ENCODE results near the gene MDN1.

The MDN1 gene

GRCh38 chr6:89690944-89691324, 128.7 kb downstream of the MDN1 start:
- no peak for DNase-seq (ENCODE audit: low read depth)

GRCh38 chr6:89689732-89690131, 129.9 kb downstream of the MDN1 start:
- DNase-seq (ENCODE audit: low read depth), result no peak

- no peak for DNase-seq (ENCODE audit: low read depth)
Measured at GRCh38 chr6:89688328-89688727, 131.3 kb downstream of the MDN1 start.

DNA sequence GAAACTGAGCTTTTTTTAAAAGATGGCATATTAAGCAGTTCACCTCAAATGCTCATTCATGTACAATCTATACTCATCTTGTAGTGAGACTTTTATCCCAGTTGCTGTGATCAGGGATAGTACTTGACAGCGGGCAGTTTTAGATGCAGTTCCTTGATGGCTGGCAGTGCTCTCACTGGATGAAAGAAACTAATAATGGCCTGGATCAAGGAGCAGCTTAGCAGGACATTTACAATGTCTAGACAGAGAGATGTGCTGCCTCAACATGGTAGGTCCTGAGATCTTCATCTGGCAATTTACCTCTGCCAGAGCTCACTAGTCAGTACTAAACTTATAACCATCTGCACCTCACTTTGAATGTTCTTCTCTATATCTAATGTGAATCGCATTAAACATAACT, 134.3 kb downstream of the MDN1 start:
- no peak for DNase-seq (ENCODE audit: low read depth)

DNA sequence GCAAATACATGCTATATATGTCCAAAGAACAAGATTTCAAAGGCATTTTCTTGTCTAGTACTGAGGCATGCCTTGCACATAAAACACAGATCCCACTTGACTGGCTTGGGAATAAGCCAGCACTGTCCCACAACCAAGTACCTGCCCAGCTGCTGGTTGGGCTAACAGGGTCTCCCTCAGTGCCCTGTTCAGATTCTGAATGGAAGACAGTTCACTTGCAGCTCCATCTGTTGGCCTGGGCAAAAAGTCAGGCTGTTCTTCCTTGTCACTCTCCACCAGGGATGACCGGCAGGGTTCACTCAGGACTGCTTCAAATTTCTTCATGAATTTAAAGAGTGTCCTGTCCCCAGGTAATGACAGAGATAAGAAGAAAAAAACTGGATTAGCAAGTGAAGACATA, 136.6 kb downstream of the MDN1 start:
- no peak for DNase-seq (ENCODE audit: low read depth)

DNA sequence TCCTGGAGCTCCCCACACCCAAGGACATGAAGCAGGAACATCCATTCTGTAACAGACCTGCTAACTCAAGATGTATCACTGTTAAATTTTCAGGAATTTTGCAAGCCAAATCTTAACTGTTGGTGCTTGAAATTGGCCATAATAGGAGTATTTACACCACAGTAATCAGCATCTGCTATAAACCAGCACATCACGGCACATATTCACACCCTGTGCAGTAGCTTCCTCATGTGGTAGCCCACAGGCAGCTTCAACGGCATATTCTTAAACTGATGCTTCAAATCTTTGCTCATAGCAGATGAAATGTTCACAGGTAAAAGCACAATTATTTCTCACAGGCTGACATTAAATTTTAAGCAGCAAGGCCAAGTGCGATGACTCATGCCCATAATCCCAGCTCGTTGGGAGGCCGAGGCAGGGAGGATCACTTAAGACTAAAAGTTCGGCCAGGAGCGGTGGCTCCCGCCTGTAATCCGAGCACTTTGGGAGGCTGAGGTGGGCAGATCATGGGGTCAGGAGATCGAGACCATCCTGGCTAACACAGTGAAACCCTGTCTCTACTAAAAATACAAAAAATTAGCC, 137.5 kb downstream of the MDN1 start:
- no peak for DNase-seq (ENCODE audit: low read depth)

DNA sequence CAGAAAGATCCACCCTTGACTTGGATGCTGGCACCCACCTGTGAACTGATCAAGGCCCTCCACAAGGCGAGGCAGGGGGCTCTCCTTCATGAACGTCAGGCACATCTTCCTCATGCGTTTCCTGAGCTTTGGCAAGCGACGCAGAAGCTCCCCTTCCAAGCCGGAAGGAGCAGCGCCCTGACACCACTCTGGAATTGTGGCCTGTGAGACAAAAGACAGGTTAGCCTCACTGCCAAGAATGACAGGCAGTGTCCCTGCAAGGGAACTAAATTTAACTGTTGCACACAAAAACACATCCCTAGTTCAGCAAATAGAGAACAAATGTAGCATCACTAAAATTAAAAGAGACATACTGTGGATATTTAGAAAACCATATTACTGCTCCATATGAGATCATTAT, 139.0 kb downstream of the MDN1 start:
- DNase-seq (ENCODE audit: low read depth), result no peak

GRCh38 chr6:89680150-89680549, 139.4 kb downstream of the MDN1 start:
- DNase-seq (ENCODE audit: low read depth), result no peak

DNA sequence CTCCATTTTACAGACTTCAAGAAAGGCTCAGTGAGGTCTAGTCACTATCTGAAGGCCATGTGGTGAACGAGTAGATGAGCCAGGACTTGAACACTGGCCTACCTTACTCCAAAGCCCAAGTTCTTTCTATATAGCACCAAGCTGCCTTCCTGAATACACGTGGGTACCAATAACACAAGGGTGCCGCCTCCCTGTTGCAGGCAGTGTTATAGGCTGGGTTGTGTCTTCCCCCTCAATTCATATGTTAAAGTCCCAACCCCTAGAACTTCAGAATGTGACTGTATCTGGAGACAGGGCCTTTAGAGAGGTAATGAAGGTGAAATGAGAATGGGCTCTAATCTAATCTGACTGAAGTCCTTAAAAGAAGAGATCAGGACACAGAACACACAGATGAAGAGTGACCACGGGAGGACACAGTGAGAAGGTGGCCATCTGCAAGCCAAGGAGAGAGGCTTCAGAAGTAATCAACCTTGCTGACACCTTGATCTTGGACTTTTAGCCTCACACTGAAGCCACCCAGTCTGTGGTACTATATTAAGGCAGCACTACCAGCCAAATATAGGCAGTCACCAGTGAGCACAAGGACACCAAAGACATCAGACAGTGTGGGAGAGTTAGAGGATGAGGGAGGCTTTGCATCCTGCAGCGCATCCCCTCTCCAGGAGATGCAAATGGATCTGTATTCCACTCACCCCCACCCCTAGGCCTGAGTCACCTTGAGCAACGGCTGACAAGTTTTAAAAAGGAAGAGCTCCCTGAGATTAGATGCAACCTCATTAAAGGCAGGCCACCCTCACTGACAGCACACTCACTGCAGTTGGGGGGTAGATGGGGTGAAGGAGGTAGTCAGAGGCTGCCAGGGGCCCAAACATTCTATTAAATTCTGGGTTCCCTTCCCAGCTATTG, 140.1 kb downstream of the MDN1 start:
- no peak for DNase-seq (ENCODE audit: low read depth)

DNA sequence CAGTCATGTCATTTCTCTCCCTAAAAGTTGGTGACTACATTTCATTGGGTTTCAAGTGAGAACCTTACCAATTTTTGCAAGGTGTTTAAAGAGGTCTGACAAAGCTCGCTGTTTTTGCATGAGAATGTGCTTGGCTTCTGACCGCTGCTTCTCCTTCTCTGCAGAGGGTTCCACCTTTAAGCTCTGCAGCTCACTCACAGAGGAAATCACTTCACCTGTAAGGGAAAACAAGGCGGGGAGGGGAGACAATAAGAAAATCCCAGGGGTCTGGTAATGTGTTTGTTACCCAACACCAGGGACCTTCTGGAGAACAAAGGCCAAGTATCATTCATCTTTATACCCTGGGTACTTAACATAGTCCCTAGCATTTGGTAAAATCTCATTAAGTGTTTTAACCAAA, 141.1 kb downstream of the MDN1 start:
- DNase-seq (ENCODE audit: low read depth), result no peak

- peak; percentile 2 for DNase-seq (ENCODE audit: low read depth)
Measured at GRCh38 chr6:89675949-89676748, 143.4 kb downstream of the MDN1 start.

DNA sequence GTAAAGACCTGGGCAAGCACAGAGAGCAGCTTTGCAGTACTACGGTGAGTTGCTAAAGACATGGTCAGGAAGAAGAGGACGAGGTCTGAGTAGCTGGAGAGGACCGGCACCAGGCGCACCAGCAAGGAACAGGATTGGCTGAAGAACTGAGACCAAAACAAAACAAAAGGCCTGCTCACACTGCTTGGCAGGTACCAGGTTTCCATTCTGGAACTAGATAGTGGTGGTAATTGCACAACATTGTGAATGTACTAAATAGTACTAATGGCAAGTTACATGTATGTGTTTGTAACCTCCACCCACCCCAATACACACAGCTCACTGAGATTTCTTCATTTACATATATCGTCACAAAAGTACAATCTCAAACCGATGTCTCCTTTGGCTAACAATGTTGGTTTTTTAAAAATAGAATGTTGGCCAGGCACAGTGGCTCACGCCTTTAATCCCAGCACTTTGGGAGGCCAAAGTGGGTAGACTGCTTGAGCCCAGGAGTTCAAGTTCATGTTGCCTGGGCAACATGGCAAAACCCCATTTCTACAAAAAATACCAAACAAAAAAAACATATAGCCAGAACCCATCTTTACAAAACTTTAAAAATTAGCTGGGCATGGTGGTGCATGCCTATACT, 148.5 kb downstream of the MDN1 start:
- no peak for DNase-seq (ENCODE audit: low read depth)

- DNase-seq (ENCODE audit: low read depth), result no peak
Measured at GRCh38 chr6:89669002-89669401, 150.6 kb downstream of the MDN1 start.

- peak; percentile 21 for DNase-seq (ENCODE audit: low read depth)
Measured at GRCh38 chr6:89667872-89668556, 151.6 kb downstream of the MDN1 start.

DNA sequence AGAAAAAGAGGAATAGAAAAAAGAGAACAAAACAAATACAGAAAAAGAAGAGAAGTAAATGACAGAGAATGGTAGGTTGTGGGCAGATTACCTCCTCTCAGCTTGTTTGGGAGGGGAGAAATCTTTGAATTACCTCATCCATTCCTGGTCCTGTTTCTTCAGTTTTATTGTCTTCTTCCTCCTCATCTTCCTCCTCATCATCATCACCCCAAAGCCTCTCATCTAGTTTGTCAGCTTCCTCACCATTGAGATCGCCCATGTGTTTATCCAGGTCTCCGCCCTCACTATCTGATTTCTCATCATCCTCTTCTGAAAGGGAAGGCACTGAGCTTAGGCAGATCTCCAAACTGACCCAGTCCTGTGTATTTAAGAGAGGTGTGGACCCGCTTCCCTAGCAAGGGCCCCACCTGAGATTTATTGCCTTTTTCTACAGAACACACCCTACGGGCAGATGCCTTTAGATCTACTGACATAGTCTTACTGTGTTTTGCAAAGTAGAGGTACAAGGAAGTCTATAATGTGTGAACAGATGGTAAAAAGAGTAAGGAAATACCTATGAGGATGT, 156.9 kb downstream of the MDN1 start:
- DNase-seq (ENCODE audit: low read depth), result no peak

DNA sequence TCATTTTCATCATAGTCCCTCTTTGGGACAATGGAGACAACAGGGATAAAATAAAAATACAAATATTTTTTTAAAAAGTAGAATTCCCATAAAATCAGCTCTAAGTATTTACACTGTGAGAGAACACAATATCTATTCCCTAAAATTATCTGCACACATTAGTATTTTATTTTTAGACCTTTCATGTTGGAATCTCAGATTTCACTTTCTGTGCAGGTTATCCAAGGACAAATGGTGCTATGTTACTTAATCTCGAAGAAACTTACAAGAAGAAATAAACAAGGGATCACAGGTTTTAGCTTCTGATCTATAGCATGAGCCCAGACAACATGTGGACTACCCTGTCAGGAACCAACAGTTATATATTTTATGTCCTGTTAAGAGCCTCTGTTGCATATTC, 158.0 kb downstream of the MDN1 start:
- no peak for DNase-seq (ENCODE audit: low read depth)

DNA sequence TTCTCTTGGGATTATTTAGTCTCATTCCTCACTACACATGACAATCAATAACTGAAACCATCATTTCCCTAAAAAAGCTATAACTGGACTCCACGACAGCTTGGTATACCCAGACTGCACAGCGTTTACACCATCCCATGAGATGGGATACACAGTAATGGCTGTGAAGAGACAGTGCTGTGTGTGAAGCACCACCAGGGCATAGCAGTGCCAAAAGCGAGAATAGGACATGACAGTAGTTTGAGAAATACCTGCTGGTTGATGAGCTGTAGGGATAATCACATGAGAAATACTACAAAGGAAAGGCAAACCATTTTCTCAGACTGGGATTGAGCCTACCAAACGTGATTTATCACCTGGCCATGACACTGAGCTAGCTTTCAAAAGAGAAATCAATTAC, 158.6 kb downstream of the MDN1 start:
- DNase-seq (ENCODE audit: low read depth), result no peak

- no peak for DNase-seq (ENCODE audit: low read depth)
Measured at GRCh38 chr6:89657445-89658158, 162.0 kb downstream of the MDN1 start.

GRCh38 chr6:89655122-89655521, 164.5 kb downstream of the MDN1 start:
- no peak for DNase-seq (ENCODE audit: low read depth)

DNA sequence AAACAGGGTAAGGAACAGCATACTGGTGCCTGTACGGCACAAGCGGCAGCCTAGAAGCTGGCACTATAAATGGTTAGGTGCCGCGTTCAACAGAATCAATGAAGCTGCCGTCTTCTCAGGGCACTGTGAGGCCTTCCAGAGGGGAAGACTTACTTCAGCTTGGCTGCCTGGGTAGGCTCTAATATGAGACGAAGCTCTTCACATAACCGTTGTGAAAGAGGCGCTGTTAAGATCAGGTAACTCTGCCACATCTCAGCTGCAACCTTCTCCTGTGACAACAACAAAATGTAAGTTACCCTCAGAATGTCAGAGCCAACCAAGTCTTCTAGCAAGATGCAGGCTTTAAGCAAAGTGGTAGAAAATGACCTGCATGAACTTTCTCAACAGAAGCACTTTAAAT, 169.0 kb downstream of the MDN1 start:
- DNase-seq (ENCODE audit: low read depth), result no peak

DNA sequence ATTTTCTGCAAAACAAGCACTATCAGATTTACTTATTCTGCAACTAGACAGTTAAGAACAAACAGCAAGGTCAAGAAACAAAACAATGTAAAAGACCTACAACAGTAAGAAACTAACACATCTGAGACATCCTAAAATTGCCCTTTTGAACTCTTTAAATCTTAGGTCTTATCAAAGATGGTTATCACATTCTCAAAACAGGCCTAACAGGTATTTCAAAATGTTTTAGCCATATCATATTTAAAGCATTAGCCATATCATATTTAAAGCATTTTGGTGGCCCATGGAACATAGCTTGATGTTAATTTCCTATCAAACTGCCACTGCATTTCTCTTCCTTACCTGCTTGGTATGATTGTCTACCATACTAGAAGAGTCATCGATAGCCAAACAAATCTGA, 169.9 kb downstream of the MDN1 start:
- no peak for DNase-seq (ENCODE audit: low read depth)

All from fibroblast of the conjunctiva (primary cell).